T-helper 1 cell (primary cell): Measurements from ENCODE around the gene FAM111B.
"Not testable (repeated sequence)": the region's sequence is repeated elsewhere in the genome, so short reads cannot be mapped to it uniquely, and the experiment has no call there.

Source experiments
- DNase-seq, 5 donors: peaks; one replicate each; pipeline ENCODE4 v3.0.0-alpha.2; 2012 to 2020
- total RNA-seq, 4 donors: gene quantifications; one replicate each; lab custom pipeline; 2026; lab: John Stamatoyannopoulos, UW

FAM111B gene, protein sequence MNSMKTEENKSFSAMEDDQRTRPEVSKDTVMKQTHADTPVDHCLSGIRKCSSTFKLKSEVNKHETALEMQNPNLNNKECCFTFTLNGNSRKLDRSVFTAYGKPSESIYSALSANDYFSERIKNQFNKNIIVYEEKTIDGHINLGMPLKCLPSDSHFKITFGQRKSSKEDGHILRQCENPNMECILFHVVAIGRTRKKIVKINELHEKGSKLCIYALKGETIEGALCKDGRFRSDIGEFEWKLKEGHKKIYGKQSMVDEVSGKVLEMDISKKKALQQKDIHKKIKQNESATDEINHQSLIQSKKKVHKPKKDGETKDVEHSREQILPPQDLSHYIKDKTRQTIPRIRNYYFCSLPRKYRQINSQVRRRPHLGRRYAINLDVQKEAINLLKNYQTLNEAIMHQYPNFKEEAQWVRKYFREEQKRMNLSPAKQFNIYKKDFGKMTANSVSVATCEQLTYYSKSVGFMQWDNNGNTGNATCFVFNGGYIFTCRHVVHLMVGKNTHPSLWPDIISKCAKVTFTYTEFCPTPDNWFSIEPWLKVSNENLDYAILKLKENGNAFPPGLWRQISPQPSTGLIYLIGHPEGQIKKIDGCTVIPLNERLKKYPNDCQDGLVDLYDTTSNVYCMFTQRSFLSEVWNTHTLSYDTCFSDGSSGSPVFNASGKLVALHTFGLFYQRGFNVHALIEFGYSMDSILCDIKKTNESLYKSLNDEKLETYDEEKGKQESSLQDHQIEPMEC
- total RNA-seq: 0.83 to 2.9 (median 1.8) reads per million in 4 donors

DNA sequence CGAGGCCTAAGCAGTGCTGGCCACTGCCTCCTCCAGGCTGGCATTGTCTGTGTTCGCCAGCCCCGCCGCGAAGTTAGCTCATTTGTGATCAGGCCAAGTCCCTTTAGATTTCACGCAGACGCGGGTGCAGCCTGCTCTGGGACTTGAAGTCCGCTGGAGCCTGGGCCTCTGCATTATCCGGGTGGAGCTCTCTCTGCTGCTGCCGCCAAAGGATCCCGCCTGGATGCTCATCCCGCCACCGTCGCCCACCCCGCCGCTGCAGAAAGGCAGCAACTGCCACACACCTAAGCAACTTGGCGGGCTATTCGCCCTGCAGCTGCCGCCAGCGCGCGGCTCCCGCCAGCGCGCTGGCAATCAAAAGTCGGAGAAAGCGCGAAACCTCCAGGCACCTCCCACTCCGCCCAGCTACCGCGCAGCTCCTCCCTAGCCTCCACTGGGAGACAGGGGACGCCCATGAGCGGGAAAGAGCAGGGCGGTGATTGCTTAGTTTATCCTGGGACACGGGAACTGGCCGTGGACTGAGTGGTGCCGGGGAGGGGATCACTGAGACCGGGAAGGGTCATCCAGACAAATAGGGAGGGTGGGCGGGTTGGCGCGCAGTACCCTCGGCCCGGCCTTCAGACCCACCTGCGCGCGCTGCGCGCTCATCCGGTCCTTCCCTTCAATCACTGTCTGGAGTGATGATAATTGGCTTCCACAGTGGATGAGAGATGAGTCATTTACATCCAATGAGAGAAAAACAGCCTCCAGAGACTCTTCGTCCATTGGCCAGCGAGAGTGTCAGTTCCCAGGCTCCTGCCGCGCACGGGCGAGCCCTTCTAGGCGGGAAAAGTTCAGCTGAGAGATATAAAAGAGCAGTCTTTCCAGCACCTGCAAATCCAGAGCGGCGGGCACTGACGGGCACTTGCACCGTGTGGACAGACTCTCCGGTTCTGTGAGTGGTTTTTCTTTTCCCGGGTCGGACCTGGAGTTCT is at the start of gene FAM111B:
FAM111B (plus strand) TSS at position 875 of the 974 bp plus-strand sequence. CDS start 2,389 bp downstream, outside the sequence.
- DNase-seq: peak; percentile 23 to 87 (median 47)

- peak; percentile 48 to 81 (median 64) for DNase-seq
Observed at GRCh38 chr11:59058120-59059033, 48.7 kb upstream of the FAM111B start.

DNA sequence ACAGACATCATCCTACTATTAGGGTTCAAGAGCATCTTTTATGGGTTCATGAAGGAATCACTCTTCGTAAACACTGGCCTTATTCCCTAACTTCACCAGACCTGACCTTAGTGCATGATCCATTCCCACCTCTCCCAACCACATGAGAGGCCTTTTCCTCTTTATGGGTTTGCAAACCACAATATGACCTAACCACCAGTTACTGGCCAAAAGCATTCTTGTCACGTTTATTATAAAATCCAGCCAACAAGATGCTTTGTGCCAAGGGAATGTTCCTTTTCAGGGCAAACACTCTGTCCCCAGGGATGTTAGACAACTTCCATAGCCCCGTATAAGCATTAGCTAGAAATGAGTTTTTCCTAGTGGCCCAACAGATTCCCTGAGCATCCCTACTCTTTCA is 46.9 kb upstream of the FAM111B start:
- DNase-seq: not testable (repeated sequence)

GRCh38 chr11:59062602-59063529 is 44.2 kb upstream of the FAM111B start:
- peak in 1 of 5 donors; percentile 12 for DNase-seq

DNA sequence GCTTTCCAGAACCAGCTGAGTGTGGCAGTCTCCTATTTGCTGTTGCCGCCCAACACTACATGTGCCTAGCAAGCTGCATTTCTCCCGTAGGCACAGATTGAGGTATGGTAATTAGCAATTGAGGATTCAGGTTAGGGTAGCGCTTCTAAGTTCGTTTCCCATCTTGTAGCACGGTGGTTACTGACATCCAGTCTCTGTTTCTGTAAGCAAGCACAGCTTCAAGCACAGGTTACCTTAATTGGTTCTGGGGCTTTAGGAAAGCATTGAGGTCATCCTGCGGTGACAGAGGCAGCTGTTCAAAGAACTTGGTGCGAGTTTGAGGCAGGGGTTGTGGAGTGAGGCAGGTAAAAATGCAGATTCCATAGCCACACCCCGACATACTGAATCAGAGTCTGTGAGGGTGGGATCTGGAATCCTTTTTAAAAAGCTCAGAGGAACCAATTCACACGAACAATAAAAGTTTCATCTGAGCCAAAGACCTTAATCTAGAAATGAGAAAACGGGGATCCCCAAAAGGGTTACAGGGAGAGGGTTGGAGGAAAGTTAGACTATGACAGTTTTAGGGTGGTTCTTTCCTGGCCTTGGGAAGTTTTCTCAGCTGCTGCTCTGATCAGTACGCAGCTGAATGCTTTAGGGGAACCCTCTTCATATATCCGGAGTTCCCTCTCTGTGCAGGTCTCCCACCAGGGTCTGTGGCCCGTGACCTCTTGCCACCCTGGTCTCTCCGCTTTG is 42.9 kb upstream of the FAM111B start:
- DNase-seq: not testable (repeated sequence)

DNA sequence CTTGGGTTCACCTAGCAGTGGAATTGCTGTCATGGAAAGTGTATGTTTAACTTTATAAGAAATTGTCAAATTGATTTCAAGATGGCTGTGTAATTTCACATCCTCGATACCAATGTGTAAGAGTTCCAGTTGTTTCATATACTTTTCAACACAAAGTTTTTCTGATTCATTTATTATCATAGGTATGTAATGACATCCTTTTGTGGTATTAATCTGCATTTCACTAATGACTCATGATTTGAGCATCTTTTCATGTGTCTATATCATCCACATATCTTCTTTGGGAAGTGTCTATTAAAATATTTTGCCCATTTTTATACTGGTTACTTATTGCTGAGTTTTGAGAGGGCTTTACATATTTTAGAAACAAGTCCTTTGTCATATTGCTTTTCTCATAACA is 38.0 kb upstream of the FAM111B start:
- DNase-seq: no peak

- no peak for DNase-seq
Observed at GRCh38 chr11:59076876-59077571, 30.0 kb upstream of the FAM111B start.

GRCh38 chr11:59078435-59078834 is 28.6 kb upstream of the FAM111B start:
- DNase-seq: no peak

- no peak for DNase-seq
Observed at GRCh38 chr11:59079086-59079485, 28.0 kb upstream of the FAM111B start.

GRCh38 chr11:59080421-59080820 is 26.6 kb upstream of the FAM111B start:
- DNase-seq: not testable (repeated sequence)

DNA sequence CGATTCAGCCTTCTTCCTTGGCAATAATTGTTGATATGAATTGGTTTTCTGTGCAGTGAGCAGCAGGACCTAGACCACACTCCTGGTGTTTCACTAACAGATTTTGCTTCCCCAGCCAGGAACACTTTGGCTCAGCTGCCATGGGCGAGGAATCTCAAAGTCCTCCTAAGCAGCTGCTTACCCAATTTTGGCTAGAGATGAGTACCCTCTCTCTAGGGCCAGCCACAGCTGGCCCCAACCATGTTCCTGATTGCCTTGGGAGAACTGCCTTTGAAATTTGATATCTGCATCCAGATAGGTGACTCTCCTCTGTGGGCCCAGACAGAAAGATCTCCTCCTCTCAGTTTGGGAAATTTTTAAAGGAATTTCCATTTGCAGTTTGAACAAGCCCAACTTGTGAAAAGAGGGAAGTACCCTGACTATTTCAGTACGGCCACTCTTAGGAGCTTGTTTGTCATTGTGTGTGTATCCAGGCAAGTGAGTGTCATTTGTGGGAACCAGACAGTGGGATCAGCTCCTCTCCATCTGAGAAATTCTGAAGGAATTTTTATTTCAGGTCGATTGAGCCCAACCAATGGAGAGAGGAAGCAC is 25.5 kb upstream of the FAM111B start:
- not testable (repeated sequence) for DNase-seq

GRCh38 chr11:59086007-59086406 is 21.0 kb upstream of the FAM111B start, which contains the start of gene GLYATL1B:
GLYATL1B (plus strand) TSS chr11:59086307; CDS start chr11:59086307, 0 bp downstream.
- DNase-seq: not testable (repeated sequence)

DNA sequence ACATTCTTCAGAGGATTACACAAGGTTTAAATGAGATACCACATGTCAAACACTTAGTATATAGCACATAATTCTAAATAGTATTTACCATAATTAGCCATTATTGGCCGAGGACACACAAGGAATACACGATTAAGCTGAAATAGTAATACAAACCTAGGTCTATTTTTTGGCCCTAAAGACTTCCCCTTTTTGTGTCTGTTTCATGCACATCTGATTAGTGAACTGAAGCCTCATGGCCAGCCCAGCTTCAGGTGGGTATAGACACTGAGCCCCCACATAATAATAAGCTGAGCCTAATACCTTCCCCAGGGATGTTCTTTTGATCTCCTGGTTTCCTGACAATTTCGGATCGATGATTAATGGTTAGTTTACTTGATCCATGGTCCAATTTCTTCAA is 18.9 kb upstream of the FAM111B start:
- no peak for DNase-seq

GRCh38 chr11:59093576-59093975 is 13.5 kb upstream of the FAM111B start:
- not testable (repeated sequence) for DNase-seq

- not testable (repeated sequence) for DNase-seq
Observed at GRCh38 chr11:59095225-59095624, 11.8 kb upstream of the FAM111B start.

DNA sequence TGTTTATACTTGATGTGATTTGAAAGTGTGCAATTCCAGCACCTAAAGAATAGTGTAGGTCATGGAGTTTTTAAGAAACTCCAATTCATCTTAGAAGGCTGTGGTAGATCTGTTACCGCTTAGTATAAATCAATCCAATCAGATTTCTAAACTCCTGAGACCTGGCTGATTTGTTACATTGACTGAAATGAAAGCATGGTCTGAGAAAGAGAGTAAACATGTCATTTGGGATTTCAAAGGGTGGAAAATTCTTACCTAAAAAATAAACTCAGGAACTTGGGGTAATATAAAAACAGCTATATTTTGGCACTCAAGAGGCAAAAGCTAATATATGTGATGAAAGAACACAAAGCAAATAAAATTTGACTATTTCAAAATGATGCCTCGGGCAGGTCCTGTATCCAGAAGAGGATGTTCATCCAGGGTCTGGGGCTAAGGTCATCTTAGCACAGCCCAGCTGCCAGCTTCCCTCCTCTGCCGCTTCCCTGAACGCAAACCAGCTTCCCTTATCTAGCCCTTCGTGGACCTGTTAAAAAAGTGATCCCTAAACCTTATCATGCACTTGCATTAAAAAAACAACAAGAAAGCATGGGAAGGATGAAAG is 11.0 kb upstream of the FAM111B start:
- DNase-seq: not testable (repeated sequence)

DNA sequence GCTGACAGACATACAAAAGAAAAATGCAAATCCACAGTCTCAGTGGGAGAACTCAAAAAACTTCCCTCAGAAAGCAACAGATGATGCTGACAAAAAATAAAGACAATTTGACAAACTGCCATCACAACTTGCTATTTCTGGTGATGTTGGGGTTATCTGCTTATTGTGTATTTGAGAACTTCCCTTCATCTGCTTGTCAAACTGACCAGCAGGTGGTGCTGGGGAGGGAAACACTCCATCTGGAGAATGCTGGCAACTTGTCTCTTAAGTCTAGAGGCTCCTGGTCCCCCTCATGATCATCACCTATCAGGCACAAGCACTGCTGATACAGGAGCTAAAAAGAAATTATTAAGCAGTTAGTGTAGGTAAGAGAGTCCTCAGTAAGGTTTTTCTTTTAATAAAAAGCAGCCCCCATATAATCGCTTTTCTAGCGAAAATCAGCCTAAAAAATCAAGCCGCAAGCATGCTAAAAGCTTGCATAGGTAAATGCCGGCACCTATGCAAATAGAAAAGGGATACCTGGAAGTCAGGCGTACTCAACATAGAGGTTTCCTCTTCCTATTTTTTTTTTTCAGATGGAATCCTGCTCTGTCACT is 9.8 kb upstream of the FAM111B start:
- DNase-seq: peak; percentile 22 to 65 (median 52)
